Caki2 (cell line): ENCODE measurements around the gene CCR5. TPM values are rescaled to one million over a fixed set of nuclear protein-coding genes. Genes with fewer than 3 reads are reported as not detected.

Source experiments
- DNase-seq: peaks from one replicate; pipeline ENCODE4 v3.0.0-alpha.2; 2015; ENCODE audit warnings: low read depth
- in situ Hi-C: cut with HindIII; loops from 2 replicates; pipeline ENCODE4 v1.10.0; 2016; ENCODE audit warnings: low sequenced_read_pairs, low pct_unique_long_range_greater_than_20kb, mixed read lengths
- total RNA-seq: library from RNA; depleted of rRNA; stranded (reverse); fragments of >200 nt; shearing (Covaris generic); gene quantifications from 2 replicates; pipeline ENCODE4 v1.2.3, GENCODE V29; 2014; ENCODE audit warnings: low replicate concordance; rRNA removed

CCR5 gene
- total RNA-seq, 1 experiment from 2014 or later, result not detected

DNA sequence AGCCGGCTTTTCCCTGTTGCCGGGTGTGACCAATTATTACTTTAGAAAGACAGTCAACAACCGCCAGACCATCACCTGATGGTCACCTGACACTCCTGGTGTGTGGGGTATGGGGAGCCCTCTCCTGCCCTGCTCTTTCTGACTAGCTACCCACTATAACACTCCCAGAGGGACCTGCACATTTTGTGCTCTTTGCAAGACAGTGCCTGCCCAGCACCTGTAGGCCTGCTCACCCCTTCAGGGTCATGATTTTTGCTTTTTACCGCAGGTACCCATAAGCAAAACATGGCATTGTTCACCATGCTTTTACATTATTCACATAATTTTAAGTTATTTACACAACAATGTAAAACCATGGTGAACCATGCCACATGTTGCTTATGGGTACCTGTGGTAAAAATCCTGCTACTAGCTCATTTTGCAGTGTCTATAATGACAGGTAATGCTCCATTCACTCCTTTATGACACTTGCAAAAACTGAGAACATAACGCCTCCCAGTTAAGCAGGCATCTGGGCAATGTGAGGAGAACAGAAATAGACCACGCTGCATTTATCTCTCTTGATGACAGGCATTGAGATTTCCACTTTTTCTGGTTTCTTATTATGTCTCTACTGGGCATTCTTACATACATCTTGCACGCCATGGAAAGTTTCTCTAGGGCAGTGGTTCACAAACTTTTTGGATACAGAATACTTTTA lies 46.2 kb downstream of the CCR5 start:
- in situ Hi-C loops, result no loop called here
- no peak for DNase-seq

DNA sequence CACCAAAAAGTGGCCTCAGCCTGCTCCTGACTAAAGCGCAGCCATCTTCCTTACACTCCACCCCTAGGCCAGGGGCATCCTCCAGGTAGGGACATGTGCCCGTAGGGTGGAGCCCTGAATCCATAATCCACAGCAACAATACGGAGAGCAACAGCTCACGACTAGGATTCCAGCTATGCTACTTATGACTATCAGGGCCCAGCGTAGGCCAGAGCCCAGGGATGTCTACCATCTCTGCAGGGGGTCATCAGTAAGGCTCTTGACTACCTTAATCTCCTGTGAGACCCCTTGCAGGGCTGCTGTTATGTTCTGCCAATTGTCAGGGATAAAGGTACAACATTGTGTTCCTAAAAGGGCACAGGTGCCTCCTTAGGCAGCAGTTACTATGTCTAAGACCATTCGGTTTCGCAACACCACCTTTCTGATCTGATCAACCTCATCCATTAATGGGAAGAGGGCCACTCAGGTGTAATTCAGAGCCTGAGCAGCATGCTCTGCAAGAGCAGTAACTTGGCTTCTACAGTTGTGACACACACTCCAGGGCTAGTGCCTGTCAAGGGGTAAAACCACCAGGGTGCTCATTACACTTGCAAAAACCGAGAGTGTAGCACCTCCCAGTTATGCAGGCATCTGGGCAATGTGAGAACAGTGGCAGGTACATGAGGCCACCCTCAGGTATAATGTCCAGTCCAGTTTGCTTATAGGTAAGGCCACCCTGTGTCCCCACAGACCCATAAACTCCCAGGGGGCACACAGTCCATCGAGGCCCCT lies 47.3 kb downstream of the CCR5 start:
- in situ Hi-C loops, result no loop called here

DNA sequence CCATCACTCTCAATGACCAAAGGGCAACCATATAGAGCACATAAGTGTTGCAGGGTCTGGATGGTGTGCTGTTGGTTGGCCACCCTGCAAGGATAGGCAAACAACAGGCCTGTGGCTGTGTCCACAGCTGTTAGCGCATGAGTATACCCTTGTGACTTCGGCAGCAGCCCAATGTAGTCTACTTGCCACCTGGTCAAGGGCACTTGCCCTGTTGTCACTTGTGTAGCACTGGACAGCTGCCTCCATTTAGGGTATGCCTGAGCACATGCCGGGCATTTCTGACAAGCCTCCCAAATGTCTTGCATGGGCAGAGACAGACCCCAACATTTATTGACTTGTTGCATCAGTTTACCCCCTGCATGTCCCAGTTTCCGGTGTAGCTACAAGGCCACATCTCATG lies 49.1 kb downstream of the CCR5 start:
- no peak for DNase-seq
- in situ Hi-C loops, result no loop called here

More for the DNA sequence above, 47.3 kb downstream of the CCR5 start:
- DNase-seq, result no peak

DNA sequence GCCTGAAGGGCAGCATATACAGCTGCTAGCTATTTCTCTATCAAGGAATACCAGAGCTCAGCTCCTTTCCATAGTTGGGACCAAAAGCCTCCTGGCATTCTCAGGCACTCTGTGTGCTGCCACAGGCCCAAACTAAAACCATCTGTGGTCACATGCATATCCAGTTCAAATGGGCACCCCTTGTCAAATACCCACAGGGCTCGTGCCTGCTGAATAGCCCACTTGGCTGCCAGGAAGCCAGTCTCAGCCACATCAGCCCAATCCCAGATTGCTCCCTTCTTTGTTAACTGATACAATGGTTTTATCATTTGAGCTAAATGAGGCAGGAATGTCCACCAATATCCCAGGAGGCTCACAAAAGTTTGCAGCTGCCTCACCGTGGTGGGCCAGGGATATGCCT lies 50.2 kb downstream of the CCR5 start:
- in situ Hi-C loops, result no loop called here

DNA sequence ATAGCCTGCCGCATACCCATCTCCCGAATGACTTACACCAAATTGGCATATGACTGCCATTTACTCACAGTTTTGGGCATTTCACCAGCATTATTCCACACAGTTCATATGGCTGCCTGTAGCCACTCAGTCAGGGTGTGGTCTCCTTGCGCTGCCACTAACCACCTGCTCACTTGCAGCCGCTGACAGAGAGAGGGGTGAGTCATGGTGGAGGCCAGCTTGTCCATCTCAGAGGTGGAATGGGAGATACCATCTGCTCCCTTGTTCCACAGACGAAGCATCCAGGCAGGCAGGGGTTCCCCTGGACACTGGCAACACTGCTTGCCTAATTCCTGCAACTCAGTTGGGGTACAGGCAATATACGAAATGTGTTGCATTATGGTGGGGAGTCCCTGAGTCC lies 51.9 kb downstream of the CCR5 start:
- in situ Hi-C loops, result no loop called here
- peak; percentile 19 for DNase-seq

More for the DNA sequence above, 50.2 kb downstream of the CCR5 start:
- DNase-seq, result no peak

DNA sequence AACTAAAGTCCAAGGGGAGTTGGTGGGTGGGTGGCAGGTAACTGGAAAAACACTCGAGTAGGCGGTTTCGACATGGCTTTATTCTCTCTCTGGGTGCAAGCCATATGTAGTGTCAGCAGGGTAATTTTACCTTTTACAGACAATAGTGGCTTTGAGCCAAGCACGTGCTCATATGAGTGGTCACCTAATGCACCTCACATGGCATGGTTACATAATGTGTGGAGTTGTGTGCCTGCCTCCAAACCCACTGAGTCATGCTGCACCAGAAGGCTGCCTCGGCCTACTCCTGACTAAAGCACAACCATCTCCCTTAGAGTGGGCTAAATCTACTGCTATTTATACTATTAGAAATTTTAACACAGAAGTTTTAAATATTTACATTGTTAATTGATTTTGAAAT lies 52.8 kb downstream of the CCR5 start:
- DNase-seq, result peak; percentile 15
- in situ Hi-C loops, result no loop called here

Other genes starting within 250 kb of the CCR5 start
- gene CCR1, start 162.6 kb upstream of the CCR5 start, total RNA-seq, result not detected in 2 replicates
- not detected in 2 replicates for gene CCR3, start 128.5 kb upstream of the CCR5 start, total RNA-seq
- not detected in 2 replicates for gene CCR2, start 16.8 kb upstream of the CCR5 start, total RNA-seq
- not detected in 2 replicates for gene CCRL2, start 36.3 kb downstream of the CCR5 start, total RNA-seq
- not detected in 2 replicates for gene LTF, start 94.0 kb downstream of the CCR5 start, total RNA-seq
- gene RTP3, start 127.0 kb downstream of the CCR5 start, total RNA-seq, result not detected in 2 replicates
- gene LRRC2, start 195.4 kb downstream of the CCR5 start, total RNA-seq, result not detected in 2 replicates
- gene FAM240A, start 241.6 kb downstream of the CCR5 start, total RNA-seq, result not detected in 2 replicates